NCI-H1092 treated with DMSO at 0.1 percent for 48 hours (cell line): ENCODE measurements around the gene NFYB.
"Not testable (repeated sequence)": the region's sequence is repeated elsewhere in the genome, so short reads cannot be mapped to it uniquely, and the experiment has no call there.

Experiments
- DNase-seq: peaks from one replicate; lab custom pipeline; 2025; lab: John Stamatoyannopoulos, UW

NFYB gene

DNA sequence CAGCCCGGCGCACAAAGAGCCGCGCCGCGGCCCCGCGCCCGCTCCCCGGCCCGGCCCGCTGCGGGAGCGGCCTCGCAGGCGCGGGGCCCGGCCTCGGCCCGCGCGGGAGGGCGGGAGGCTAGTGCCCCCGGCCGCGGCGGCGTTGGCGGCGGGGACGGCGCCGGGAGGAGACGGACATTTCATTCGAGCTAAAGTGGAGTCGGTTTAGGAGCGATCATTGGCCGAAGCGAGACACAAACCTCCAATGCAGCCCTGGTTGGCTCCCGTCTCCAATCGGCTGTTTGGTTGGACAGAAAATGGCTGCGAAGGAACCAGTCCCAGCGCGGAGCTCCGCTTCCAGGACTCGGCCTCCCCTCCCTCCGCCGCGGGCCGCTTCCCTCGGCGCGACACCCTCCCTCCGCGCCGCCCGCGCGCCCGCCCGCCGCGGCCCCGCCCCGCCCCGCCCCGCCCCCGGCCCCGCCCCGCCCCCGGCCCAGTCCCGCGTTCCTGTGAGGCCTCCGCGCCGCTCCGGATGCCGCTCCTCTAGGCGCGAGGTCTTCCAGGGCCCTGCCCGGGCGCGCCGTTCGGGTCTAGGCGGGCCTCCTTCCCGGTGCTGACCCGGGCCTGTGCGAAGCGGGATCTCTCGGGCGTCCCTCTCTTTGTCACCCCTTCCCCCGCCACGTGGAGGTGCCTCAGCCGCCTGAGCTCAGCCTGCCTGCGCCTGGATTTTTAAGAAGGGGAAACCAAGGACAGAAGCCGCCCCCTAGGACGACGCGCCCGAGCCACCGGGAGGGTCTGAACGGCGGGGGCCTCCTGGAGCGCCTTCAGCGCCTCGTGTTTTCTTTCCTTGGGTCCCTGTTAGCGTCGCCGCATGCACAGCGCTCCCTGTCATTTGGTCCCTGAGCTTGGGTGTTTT is at the start of gene NFYB:
Gene NFYB, minus strand, starts transcription at position 309 of the 895 bp plus-strand sequence. CDS start 2,757 bp downstream, outside the sequence.
- DNase-seq = peak; percentile 93

- DNase-seq = no peak
Measured at GRCh38 chr12:104187446-104188155, 49.6 kb upstream of the NFYB start.

DNA sequence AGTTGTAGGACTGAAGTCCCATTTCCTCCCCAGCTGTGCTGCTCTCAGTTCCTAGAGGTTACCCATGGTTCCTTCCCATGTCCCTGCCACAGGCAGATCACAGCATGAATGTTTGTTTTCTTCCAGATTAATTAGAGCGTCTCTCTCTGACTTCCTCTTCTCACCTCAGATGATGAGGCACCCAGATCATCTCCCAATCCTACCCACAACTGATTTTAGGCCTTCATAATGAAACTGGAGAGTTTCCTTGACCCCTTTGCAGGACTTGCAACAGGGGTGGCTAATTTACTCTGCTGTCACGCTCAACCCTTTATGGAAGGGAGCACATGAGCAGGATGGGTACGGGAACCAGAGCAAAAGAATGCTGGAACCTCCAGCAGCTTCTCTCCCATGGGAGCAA is 45.4 kb upstream of the NFYB start:
- no peak for DNase-seq

- DNase-seq = no peak
Measured at GRCh38 chr12:104182621-104183378, 44.8 kb upstream of the NFYB start.

- DNase-seq = no peak
Measured at GRCh38 chr12:104182144-104182543, 44.1 kb upstream of the NFYB start.

- DNase-seq = no peak
Measured at GRCh38 chr12:104181313-104181712, 43.3 kb upstream of the NFYB start.

DNA sequence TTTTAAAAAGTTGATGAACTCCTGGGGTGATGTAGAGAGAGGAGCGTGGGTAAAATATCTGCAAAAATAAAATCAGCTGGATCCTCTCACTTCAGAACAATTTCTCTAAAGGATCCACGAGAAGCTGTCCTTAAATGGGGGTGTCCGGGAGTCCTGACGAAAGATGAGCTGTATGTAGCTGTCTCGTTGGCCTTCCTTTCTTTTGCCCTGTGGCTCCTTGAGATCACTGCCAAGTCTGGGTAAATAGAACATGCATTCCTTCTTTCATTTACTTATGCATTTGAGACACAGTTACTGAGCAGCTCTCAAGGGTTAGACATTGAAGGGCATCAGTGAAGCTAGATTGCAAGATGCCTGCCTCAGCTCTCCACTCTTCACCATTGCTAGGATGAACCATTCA is 42.4 kb upstream of the NFYB start:
- DNase-seq = no peak

DNA sequence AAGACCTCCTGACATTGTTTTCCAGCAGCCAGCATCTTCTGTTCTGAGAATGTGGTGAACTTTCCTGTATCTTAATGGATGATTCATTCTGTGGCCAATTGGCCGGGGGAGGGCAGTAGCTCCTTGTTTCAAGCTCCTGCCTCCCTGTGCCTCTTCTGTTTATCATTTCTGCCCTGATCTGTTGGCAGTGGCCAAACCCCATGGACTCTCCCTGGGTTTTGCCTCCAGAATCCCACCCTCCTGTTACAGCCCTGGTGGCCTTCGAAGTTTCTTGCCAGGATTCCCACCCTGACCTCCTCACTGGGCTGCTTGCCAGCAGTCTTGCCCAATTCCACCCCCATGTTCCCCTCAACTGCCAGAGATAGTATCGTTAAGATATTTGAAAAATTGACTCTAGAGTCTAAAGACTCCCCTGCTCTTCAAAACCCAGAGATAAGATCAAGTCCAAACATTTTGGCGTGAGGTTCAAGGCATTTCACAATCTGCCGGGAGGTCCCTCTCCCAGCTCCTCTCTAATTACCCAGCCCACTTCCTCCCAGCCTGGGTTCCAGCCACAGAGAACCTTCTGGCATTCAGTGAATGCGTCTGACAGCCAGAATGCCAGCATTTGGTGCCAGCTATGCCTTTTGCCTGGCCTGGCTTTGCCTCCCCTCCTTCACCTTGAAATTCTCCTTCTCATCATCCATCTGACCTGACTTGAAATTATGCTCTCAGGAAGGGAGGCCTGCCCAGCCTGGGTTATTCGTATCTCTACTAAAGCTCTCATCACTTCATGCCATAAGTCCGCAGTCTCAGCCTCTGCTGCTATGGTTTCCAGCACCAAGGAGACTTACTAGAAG is 39.9 kb upstream of the NFYB start:
- no peak for DNase-seq

DNA sequence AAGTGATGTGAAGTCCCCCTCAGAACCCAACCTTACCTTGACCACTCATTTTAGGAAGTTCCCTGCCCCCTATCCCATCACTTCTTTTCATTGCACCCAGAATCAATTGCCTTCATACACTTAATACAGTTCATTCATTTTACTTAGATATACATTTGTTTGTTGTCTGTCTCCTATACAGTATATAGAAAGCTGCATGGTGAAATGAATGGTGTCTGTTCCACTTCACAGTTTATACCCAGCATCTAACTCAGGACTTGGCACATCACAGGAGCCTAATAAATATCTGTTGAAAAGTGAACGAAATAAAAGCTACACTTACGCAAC is 39.3 kb upstream of the NFYB start:
- no peak for DNase-seq

- DNase-seq = no peak
Measured at GRCh38 chr12:104175726-104176247, 37.8 kb upstream of the NFYB start.

DNA sequence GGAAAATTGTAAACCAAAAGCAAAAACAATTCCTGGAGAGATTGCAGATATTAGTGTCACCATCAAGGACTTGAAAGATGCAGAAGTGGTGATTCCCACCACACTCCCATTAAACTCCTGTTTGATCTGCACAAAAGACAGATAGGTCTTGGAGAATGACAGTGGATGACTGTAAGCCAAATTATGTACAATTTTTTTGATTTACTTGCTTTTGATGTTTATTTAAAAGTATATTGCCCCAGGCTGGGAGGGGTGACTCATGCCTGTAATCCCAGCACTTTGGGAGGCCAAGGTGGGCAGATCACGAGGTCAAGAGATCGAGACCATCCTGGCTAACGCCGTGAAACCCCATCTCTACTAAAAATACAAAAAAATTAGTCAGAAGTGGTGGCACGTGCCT is 35.8 kb upstream of the NFYB start:
- not testable (repeated sequence) for DNase-seq

DNA sequence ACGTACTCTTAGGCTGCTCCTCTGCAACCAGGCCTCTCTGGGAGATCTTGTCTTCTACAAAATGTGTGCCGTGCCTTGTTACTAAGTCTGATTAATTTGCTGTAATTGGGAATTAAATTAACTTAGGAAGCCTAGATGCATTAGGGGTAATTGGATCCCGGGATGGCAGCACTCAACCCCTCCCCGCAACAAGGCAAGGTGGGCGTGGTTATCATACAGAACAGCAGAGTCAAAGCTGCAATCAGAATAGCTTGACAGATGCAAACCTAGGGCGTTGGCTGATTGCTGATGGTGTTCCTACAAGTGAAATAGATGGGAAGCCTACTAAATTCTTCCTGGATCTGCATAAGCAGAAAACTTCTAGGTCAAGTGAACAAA is 34.5 kb upstream of the NFYB start:
- DNase-seq = no peak

- DNase-seq = no peak
Measured at GRCh38 chr12:104171785-104172569, 34.0 kb upstream of the NFYB start.

DNA sequence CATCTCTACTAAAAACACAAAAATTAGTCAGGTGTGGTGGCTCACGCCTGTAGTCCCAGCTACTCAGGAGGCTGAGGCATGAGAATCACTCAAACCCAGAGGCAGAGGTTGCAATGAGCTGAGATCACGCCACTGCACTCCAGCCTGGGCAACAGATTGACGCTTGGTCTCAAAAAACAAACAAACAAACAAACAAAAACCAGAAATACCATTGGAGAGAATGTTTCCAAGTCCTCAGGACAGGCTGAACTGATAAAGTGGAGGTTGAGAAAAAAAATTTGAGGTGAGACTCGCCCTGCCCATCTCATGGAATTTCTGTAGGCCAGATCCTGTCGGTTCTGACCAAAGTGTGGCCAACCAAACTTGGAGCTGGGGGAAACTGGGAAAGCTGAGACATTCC is 30.6 kb upstream of the NFYB start:
- no peak for DNase-seq

DNA sequence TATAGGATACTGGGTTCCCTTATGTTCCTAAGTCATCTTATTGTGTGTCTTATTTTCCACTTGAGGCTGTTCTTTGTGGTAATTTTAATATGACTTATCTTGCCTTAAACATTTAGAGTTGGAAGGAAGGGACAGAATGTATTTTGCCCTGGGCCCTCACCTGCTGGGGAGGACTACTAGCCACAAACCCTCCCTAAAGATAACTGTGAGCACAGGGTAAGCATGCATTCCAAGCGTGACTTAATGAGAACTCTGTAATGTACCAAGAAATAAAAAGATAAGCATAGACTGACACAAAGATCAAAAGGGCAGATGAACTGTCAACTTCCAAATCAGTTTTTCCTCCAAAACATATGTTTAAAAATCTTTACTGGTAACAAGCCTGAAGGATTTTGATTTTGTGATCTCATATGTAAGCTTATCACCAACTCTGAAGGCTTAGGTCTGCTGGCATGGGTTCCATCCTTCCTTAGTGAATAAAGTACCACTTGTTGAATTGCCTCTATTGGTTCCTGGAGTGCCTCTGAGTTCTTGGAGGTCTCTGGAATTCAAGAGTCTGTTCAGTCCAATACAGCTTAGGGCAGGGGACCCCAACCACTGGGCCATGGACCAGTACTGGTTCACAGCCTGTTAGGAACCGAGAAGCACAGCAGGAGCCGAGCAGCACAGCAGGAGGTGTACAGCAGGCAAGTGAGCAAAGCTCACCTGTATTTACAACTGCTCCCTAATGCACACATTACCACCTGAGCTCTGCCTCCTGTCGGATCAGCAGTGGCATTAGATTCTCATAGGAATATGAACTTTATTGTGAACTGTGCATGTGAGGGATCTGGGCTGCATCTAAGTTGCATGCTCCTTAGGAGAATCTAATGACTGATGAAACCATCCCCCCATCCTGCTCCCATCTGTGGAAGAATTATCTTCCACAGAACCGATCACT is 29.8 kb upstream of the NFYB start:
- DNase-seq = no peak

GRCh38 chr12:104166465-104166864 is 28.5 kb upstream of the NFYB start:
- no peak for DNase-seq

DNA sequence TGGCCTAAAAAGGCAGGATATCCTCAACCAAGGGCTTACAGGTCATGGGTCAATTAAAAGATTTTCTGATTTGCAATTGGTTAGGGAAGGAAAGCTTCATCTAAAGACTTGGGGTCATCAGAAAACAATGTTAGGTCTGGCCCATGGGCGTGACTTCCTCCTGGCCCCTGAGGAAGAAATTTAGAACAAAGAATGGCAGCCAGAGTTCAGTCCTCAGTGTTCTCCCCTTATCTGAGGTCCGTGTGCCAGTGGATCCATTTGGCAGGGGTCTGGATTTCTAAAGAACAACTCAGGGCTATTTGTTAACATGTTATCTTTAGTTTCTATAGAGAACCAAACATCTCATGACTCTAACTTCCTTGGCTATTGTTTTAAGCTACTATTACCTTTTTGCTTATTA is 27.8 kb upstream of the NFYB start:
- no peak for DNase-seq

GRCh38 chr12:104164634-104165033 is 26.6 kb upstream of the NFYB start:
- DNase-seq = no peak

GRCh38 chr12:104163631-104164030 is 25.6 kb upstream of the NFYB start:
- DNase-seq = no peak

- DNase-seq = not testable (repeated sequence)
Measured at GRCh38 chr12:104163028-104163427, 25.0 kb upstream of the NFYB start.
